Thyroid gland (tissue), 4 donors: ENCODE measurements around the gene PIP.
"Not testable (repeated sequence)": the region's sequence is repeated elsewhere in the genome, so short reads cannot be mapped to it uniquely, and the experiment has no call there.

Source experiments
- CTCF ChIP-seq, 6 experiments: fragments of 200-600 bp in 3 of 6; fragments of 450-650 bp in 3 of 6; sonication (generic) in 3 of 6; IDR thresholded peaks; one replicate each; pipeline ENCODE4 v1.5.1; 2016 to 2019; ENCODE audit warnings: antibody characterized with exemption in 6 of 6, mild to moderate bottlenecking in 2 of 6, inconsistent platforms in 1 of 6, moderate library complexity in 1 of 6
- POLR2A ChIP-seq, 2 donors: fragments of 450-650 bp; IDR thresholded peaks; one replicate each; pipeline ENCODE4 v1.6.1; 2017; ENCODE audit warnings: antibody characterized with exemption in 2 of 2, mild to moderate bottlenecking in 2 of 2, moderate library complexity in 1 of 2

- TF ChIP-seq POLR2A, CTCF (IDR thresholded peaks at IDR 0.05): not testable (repeated sequence)
Observed at GRCh38 chr7:143123326-143123725, 8.6 kb upstream of the PIP start.
